T-helper 17 cell (primary cell): ENCODE results near the gene TBC1D19. TPM values are rescaled to one million over a fixed set of nuclear protein-coding genes. Genes with fewer than 3 reads are reported as not detected.

ENCODE experiments used
- ATAC-seq: fragments of 150-1000 bp; cut with Tn5 transposase; 2 replicates; pipeline ENCODE4 v1.10.0; 2021; ENCODE audit warnings: mild to moderate bottlenecking, moderate library complexity
- DNase-seq, 3 donors: peaks; one replicate each; pipeline versions ENCODE4 v3.0.0 to v3.0.0-alpha.2; 2020 to 2021
- H3K9me3 ChIP-seq: one replicate; pipeline ENCODE4 v1.7.0; 2013; ENCODE audit warnings: low read length, mild to moderate bottlenecking; ENCODE audit not compliant: control insufficient read depth, poor library complexity, severe bottlenecking
- H3K27ac Mint-ChIP-seq: one replicate; pipeline ENCODE4 v1.8.0; 2022; ENCODE audit warnings: mild to moderate bottlenecking, moderate library complexity, mixed read lengths
- H3K27me3 Mint-ChIP-seq: one replicate; pipeline ENCODE4 v1.8.0; 2022; ENCODE audit warnings: mixed read lengths
- H3K36me3 Mint-ChIP-seq: one replicate; pipeline ENCODE4 v1.8.0; 2022; ENCODE audit warnings: low read depth, mixed read lengths
- H3K4me1 Mint-ChIP-seq: one replicate; pipeline ENCODE4 v1.8.0; 2022; ENCODE audit warnings: mild to moderate bottlenecking, mixed read lengths
- H3K4me3 Mint-ChIP-seq: one replicate; pipeline ENCODE4 v1.8.0; 2022; ENCODE audit warnings: mild to moderate bottlenecking, moderate library complexity, mixed read lengths
- total RNA-seq, 4 donors: library from RNA in 2 of 4; stranded (reverse) in 2 of 4; gene quantifications; one replicate each; pipeline ENCODE4 v1.2.3 and lab custom pipeline; 2022 to 2026

Gene TBC1D19
- total RNA-seq, 2 donors from 2014 or later: 7.5 to 9.9 TPM

DNA sequence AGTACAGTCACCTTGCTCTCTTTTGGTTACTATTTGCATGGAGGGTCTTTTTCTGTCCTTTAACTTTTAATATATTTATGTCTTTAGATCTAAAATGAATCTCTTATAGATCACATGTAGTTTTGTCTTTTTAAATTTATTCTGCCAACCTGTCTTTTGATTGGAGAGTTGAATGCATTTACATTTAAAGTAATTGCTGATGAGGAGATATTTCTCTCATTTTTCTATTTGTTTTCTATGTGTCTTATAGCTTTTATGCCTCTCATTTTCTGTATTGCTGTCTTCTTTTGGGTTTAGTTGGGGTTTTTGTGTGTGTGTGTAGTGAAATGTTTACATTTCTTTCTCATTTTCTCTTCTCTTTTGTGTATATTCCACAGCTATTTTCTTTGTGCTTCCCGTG, 123.5 kb downstream of the TBC1D19 start:
- Mint-ChIP-seq H3K4me1 (no peaks in the 10 kb centered on the region), H3K27ac (no peak overlapping the region), H3K27me3 (no peaks in the 10 kb centered on the region), H3K4me3 (no peak overlapping the region), H3K36me3 (peaks cover 5% of the 10 kb centered on the region)
- no peaks in the 10 kb centered on the region for H3K9me3 ChIP-seq
- no peak for DNase-seq
- ATAC-seq: no peak

DNA sequence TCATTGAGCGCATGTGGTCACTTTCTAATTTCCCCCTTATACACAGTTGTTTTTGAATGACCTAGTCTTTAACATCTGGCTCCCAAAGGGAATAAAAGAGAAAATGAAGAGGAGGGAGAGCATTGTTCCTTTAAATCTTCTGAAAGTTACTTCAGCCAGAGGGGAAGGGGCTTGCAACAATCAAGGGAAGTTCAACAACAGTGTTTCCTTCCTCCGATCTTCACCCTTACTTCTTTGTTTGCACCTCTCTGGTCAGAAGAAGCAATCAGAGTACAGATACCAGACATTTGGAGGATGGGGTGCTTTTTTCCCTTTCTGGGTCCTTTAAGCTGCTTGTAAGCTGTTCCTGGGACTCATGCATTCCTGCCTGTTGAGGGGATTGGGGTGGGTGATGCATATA, 125.4 kb downstream of the TBC1D19 start:
- Mint-ChIP-seq H3K36me3 (peaks cover 5% of the 10 kb centered on the region), H3K27ac (no peak overlapping the region), H3K4me1 (no peaks in the 10 kb centered on the region), H3K27me3 (no peaks in the 10 kb centered on the region), H3K4me3 (no peak overlapping the region)
- DNase-seq: no peak
- H3K9me3 ChIP-seq: no peaks in the 10 kb centered on the region
- no peak for ATAC-seq

DNA sequence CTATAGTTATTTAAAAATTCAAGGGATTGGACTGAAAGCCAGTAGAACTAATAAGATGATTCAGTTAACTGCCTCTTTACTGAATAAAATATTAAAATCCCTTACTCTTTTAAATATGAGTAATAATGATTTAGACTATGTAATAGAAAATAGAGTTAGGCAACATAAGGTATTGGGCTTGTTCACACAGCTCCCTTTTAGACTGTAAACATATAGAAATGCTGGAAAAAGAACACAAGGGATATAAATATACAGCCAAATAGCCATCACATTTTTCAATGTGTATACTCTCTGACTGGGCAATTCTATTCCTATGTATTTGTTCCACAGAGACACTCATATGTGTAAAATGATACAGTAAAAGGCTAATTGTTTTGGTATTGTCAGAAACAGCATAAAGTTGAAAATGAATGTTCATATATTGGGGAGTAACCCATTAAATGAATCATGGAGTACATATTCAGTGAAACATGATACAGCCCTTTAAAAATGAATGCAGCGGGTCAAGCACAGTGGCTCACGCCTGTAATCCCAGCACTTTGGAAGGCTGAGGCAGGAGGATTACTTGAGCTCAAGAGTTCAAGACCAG, 129.8 kb downstream of the TBC1D19 start:
- Mint-ChIP-seq H3K27me3 (no peaks in the 10 kb centered on the region), H3K36me3 (peaks cover 11% of the 10 kb centered on the region), H3K27ac (no peak overlapping the region), H3K4me3 (no peak overlapping the region), H3K4me1 (peaks cover 4% of the 10 kb centered on the region)
- ATAC-seq (no peak), DNase-seq (no peak)
- H3K9me3 ChIP-seq: no peaks in the 10 kb centered on the region

DNA sequence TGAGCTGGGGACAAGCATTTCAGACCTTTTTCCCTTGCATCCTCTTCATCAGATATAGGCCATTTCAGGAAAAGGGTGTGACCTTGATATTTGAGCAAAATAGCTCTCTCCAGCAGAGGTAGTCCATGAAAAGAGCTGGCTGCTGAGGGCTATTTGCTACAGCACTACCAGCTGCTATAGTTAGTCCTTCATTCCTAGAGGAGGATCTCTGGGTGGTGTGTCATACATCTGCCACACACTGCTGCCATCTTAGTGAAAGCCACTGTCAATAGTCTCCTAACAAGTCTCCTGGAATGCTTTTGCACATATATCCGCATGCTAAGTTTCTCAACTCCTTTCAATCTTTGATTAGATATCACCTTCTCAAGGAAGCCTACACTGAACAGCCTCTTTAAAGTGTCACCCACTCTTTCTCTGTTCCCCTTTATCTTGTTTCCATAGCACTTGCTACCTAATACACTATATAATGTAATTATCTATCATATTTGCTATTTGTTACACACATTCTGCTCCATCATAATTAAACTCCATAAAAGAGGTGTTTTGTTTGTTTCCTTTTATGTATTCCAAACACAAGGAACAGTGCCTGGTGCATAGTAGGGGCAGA, 131.9 kb downstream of the TBC1D19 start:
- no peaks in the 10 kb centered on the region for H3K27me3 Mint-ChIP-seq
- DNase-seq: no peak
- no peak overlapping the region for H3K4me3 Mint-ChIP-seq
- no peak for ATAC-seq
- H3K4me1 Mint-ChIP-seq: peaks cover 7% of the 10 kb centered on the region
- peak overlapping the region; percentile 27 for H3K27ac Mint-ChIP-seq
- H3K9me3 ChIP-seq: no peaks in the 10 kb centered on the region
- peaks cover 15% of the 10 kb centered on the region for H3K36me3 Mint-ChIP-seq

DNA sequence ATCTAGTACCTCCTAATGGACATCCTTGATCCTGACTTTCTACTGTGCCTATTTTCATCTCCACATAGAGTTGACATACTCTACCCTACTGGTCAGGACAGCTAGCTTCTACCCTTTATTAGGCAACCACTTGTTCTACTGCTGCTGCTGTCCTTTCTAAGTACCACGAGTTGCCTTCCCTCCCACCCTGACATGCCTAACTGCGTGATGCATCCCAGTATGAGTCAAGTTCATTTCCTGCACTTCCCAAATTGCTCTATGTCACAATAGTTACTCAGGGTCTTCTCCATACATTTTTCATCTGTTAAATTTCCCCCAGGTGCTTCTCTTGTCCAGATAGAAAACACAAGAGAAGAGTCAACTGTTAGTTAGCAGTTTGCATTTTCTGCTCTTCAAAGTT, 133.4 kb downstream of the TBC1D19 start:
- Mint-ChIP-seq H3K36me3 (peaks cover 19% of the 10 kb centered on the region), H3K27ac (no peak overlapping the region), H3K4me1 (peaks cover 13% of the 10 kb centered on the region), H3K4me3 (no peak overlapping the region), H3K27me3 (no peaks in the 10 kb centered on the region)
- no peak for DNase-seq
- no peak for ATAC-seq
- H3K9me3 ChIP-seq: no peaks in the 10 kb centered on the region

DNA sequence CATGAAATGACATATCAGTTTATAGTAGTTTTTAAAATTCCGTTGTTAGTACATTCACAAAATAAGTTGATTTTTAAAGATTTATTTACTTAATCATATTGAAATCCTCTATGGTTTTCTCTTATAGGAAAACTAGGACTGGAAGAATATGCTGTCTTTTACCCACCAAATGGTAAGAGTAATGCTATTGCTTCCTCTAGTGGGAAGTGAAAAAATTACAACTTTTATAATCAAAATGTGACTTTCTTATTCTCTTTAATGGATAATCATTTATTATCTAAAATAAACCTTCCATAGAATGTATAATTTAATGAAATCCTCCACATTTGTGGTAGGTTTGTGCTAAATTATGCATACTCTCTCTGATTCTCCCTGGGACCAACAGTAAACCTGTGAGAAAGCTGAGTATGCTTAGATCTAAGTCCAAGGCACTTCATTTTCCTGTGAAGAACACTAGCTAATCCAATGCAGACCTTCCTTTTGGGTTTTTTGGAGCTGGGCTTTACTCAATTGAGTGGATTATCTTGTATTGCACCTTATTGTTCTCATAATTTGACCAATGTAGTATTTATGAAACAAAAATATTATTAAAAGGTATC, 136.2 kb downstream of the TBC1D19 start:
- ATAC-seq (no peak), DNase-seq (no peak)
- no peaks in the 10 kb centered on the region for H3K9me3 ChIP-seq
- Mint-ChIP-seq H3K36me3 (peaks cover 17% of the 10 kb centered on the region), H3K27ac (no peak overlapping the region), H3K27me3 (no peaks in the 10 kb centered on the region), H3K4me1 (peaks cover 13% of the 10 kb centered on the region), H3K4me3 (no peak overlapping the region)

DNA sequence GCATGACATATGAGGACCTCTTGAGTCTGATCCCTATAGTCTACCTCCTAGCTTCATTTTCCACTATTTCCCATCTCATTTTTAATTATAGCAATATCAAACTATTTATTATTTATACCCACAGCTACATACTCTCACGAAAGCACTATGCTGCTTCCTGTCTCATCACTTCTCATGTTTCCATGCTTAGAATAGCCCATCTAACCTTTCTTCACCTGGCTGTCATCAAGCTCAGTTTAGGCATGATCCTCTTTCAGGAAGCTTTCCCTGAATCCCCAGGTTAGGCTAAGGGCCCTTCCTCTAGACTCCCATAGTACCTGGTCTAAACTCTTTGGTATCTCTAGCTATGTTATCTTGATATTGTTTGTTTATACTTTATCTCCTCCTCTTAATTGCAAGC, 137.8 kb downstream of the TBC1D19 start:
- H3K4me3 Mint-ChIP-seq: no peak overlapping the region
- H3K4me1 Mint-ChIP-seq: peaks cover 9% of the 10 kb centered on the region
- H3K27me3 Mint-ChIP-seq: no peaks in the 10 kb centered on the region
- no peaks in the 10 kb centered on the region for H3K9me3 ChIP-seq
- peaks cover 18% of the 10 kb centered on the region for H3K36me3 Mint-ChIP-seq
- DNase-seq (no peak), ATAC-seq (no peak)
- peak overlapping the region; percentile 39 for H3K27ac Mint-ChIP-seq

DNA sequence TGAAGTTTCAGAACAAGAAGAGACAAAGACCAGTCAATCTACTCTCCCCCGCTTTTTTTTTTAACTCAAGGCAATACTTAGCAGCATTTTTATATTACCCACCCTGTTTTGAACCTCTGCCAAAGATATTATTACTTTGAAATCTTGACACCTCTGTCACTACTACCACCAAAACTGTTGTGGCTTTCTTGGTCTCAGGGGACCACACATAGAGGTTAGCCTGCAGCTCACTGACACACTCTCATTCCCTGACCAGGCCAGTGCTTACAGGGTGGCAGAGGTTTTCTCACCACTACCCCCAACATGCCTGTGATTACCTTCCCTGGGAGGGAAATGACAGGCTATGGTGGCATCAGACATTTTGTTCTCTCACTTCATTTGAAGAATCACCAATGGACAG, 139.3 kb downstream of the TBC1D19 start:
- no peaks in the 10 kb centered on the region for H3K9me3 ChIP-seq
- no peak overlapping the region for H3K4me3 Mint-ChIP-seq
- no peak for ATAC-seq
- DNase-seq: no peak
- peaks cover 9% of the 10 kb centered on the region for H3K4me1 Mint-ChIP-seq
- peak overlapping the region; percentile 24 for H3K27ac Mint-ChIP-seq
- H3K36me3 Mint-ChIP-seq: peaks cover 18% of the 10 kb centered on the region
- H3K27me3 Mint-ChIP-seq: no peaks in the 10 kb centered on the region

DNA sequence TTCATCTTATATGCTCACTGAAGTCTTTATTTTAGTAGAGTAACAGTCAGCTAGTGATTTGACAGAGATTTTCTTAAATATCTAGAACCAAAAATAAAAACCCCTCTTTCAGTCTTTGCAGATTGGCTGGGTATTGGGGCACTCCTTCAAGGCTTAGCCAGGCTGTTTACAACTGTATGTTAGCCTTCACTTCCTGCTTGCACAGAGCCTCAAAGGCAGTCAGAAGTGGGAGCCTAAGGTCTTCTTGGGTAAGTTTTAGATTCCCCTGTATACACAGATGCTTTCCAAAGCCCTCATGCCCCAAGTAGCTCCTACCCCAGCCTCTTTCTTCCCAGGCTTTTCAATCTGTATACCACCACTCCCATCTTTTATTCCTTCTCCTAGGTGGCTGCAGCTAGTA, 140.7 kb downstream of the TBC1D19 start:
- no peaks in the 10 kb centered on the region for H3K9me3 ChIP-seq
- DNase-seq: no peak
- H3K4me3 Mint-ChIP-seq: no peak overlapping the region
- peaks cover 6% of the 10 kb centered on the region for H3K4me1 Mint-ChIP-seq
- no peaks in the 10 kb centered on the region for H3K27me3 Mint-ChIP-seq
- ATAC-seq: no peak
- H3K36me3 Mint-ChIP-seq: peaks cover 11% of the 10 kb centered on the region
- H3K27ac Mint-ChIP-seq: no peak overlapping the region

DNA sequence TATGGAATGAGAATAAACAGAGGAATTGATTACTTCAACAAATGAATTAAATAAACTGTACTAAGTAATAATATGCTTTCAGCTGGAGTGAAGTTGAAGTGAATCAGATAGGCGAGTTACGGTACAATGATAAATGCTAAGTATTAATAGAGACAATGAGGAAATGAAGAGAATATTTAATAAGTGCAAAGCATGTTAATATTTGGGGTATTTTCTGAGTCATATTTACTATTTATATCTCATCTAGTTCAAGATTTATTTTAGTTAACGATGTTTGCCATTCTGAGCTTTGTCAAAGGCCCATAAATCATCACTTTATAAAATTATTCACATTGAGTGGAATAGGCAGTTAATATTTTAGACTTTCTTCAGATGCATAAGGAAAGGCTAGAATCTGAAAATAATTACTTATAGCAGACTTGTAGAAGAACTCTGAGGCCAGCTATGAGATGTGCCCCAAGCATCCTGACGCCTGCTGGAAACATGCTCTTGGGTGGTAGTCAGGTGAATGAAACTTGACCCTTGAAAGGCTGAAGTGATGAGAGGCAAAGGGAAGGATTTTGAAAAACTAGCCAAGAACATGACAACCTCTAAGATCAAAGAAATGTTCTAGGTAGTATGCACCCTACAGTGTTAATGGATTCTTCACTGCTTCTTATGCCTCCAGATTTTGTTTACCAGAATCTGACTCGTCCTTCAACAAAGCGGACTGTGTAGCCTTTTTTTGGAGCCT, 142.9 kb downstream of the TBC1D19 start:
- DNase-seq: no peak
- Mint-ChIP-seq H3K4me1 (peaks cover 5% of the 10 kb centered on the region), H3K36me3 (peaks cover 10% of the 10 kb centered on the region), H3K4me3 (no peak overlapping the region), H3K27me3 (no peaks in the 10 kb centered on the region), H3K27ac (no peak overlapping the region)
- ATAC-seq: no peak
- no peaks in the 10 kb centered on the region for H3K9me3 ChIP-seq

DNA sequence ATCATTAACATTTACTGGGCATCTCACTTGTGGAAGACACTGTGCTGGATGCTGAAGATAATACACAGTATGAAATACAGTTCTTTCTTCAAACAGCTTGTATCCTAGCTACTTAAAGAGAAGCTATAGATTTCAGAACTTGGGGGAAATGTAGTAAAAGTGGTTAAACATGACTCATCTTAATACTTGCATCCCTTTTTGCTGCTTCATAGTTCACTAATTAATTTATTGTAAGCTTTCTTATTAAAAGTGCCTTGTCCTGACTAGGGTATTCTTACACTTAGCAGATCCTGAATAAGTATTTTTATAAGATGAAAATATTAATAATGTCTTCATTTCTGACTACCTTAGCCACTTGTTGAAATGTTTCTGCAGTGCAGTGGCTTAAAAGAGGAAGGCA, 144.0 kb downstream of the TBC1D19 start:
- DNase-seq: no peak
- Mint-ChIP-seq H3K4me1 (peaks cover 8% of the 10 kb centered on the region), H3K4me3 (no peak overlapping the region), H3K27ac (no peak overlapping the region), H3K27me3 (no peaks in the 10 kb centered on the region), H3K36me3 (peaks cover 10% of the 10 kb centered on the region)
- ATAC-seq: no peak
- H3K9me3 ChIP-seq: no peaks in the 10 kb centered on the region

DNA sequence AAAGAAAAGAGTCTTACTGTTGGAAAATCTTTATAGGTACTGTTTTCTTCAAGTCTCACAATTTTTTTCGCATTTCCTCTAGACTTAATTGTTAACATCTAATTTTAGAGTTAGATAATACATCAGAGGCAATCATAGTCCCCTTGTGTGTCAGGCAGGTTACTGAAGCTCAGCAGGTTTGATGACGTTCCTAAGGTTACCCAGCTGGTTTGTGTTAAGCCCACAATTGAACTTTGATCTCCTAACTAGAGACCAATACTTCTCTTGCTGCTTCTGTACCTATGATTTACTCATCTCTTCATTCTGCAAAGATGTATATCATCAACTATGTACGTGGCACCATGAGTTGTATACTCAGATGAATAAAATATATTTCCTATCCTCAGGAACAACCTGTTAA, 145.1 kb downstream of the TBC1D19 start:
- no peak for DNase-seq
- Mint-ChIP-seq H3K36me3 (peaks cover 10% of the 10 kb centered on the region), H3K4me1 (peaks cover 8% of the 10 kb centered on the region), H3K27ac (no peak overlapping the region), H3K4me3 (no peak overlapping the region), H3K27me3 (no peaks in the 10 kb centered on the region)
- H3K9me3 ChIP-seq: no peaks in the 10 kb centered on the region
- ATAC-seq: no peak

DNA sequence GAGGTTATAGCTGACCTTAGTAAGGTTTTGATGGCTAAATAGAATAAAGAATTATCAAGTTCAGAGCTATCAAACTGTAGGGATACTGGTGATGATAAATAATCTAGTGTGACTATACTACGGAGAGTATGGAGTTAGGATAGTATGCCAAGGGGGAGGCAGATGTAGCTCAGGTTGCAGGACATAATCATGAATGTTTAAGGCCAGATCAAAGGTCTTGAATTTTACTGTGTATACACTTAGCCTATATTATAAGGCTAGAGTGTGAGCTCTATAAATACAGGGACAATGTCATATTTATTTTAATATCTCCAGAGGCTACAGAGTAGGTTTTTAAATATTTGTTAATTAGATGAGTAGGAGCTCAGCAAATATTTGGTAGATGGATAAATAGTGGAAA, 145.7 kb downstream of the TBC1D19 start:
- ATAC-seq (no peak), DNase-seq (no peak)
- H3K9me3 ChIP-seq: no peaks in the 10 kb centered on the region
- Mint-ChIP-seq H3K27ac (no peak overlapping the region), H3K4me3 (no peak overlapping the region), H3K36me3 (peaks cover 10% of the 10 kb centered on the region), H3K27me3 (no peaks in the 10 kb centered on the region), H3K4me1 (peaks cover 8% of the 10 kb centered on the region)
